Endothelial cell of hepatic sinusoid (primary cell): ENCODE data around the gene CCDC181.
"Not testable (repeated sequence)": the region's sequence is repeated elsewhere in the genome, so short reads cannot be mapped to it uniquely, and the experiment has no call there.

Experiments
- in situ Hi-C: cut with HindIII; loops from 2 replicates; pipeline ENCODE4 v1.10.0; 2017; ENCODE audit warnings: low sequenced_read_pairs

Gene CCDC181

GRCh38 chr1:169402578-169402977 is 24.7 kb downstream of the CCDC181 start:
- in situ Hi-C loops = not testable (repeated sequence)

DNA sequence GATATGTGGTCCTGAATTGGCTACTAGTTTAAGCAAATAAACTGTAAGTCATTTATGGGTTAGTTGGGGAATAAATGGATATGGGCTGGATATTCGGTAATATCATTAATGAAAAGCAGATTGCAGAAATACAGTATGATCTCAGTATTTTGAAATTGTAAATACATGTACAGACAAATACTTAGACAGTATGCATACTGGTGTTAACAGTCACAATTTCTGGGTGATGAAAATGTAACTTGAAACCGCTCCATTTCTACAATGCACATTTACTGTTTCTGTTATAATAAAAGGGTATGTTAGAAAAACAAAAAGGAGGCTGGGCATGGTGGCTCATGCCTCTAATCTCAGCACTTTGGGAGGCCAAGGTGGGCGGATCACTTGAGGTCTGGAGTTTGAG is 31.3 kb downstream of the CCDC181 start:
- in situ Hi-C loops = no loop called here

DNA sequence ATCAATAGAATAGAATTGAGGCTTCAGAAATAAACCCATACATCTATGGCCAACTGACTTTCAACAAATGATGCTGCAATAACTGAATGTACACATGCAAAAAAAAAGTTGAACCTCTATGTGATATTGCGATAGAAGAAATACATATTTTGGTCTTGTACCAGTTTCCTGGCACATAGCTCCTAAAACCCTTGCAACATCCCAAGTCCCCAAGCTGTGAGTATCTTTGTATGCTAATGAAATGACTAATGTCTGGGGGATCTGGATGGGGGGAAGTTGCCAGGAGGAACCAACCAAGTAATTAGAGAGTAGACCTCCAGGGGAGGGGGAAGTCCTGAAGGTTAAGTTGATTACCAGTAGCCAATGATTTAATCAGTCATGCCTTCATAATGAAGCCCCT is 34.9 kb downstream of the CCDC181 start:
- in situ Hi-C loops = no loop called here

GRCh38 chr1:169390303-169390702 is 37.0 kb downstream of the CCDC181 start:
- in situ Hi-C loops = no loop called here

GRCh38 chr1:169387399-169387798 is 39.9 kb downstream of the CCDC181 start:
- in situ Hi-C loops = no loop called here

DNA sequence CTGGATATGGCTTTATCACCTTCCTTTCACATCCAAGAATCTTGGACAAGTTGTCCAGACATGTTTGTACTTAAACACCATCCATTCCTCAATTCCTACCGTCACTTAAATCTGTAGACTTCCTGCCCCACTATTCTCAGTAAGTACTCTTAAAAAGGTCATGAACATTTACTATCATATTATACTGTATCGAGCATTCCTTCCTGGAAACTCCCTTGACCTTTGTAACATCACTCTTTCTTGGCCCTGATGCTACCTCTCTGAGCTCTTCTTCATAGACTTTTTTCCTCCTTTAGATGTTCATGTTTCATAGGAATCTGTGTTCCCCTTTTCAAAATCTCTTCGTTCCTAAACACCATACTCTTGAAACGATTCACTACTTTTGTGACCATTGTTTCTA is 43.8 kb downstream of the CCDC181 start:
- in situ Hi-C loops = no loop called here

- in situ Hi-C loops = no loop called here
These were observed 46.1 kb downstream of the CCDC181 start for GRCh38 chr1:169381162-169381561.

- in situ Hi-C loops = no loop called here
These were observed 55.9 kb downstream of the CCDC181 start for GRCh38 chr1:169371404-169371803.

DNA sequence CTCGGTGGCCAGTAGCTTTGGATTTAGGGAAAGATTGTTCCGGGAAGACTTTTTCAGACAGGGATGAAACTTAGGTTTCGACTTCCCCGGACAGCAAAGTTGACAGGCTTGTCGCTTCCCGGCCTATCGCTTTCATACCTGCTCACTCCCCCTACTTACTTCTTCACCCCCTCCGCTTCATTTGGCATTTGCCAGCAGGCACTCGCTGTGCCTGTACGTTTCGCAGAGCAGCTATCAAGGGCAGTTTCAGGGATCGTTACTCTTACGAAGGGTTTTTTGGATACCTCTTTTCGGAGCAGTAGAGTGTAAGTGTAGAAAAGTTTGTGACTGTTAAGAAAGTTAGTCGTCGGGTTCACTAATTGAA is 58.9 kb downstream of the CCDC181 start:
- in situ Hi-C loops = no loop called here

DNA sequence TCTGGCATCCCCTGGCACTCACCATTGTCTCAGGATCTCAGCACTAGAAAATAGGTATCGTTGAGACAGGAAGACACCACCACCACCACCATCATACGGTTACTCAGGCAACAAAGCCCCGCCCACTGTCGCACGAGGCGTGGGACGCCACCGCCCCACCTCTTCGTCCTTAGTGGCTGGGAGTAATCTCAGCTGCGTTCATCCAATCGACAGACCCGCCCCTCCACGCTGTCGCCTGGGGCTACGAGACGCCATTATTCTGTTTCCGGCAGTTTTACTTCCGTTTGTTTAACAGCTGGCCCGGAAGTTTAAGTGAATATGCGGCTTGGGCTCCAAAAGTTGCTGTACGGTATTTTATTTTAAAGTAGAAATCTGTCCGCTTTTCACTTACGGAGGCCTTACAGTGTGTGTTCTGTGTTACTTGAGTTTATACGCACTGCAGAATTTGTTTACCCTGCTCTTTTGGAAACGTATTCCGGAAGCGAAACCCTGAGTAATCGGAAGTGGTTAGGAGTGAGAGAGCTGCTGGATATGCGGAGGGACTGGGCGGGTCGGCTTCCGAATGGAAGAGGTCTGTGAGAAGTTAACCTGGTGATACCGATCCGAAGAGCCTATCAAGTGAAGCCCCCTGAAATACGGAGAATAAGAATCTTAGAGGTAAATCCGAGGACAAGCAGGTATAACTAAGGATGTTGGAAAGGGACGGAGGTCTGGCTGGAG is 59.4 kb downstream of the CCDC181 start, which contains the start of the genes BLZF1 and NME7:
Gene BLZF1, plus strand, starts transcription at position 510 of the 720 bp plus-strand sequence. CDS start 1,328 bp downstream, outside the sequence.
Gene NME7, minus strand, starts transcription at position 112 of the 720 bp plus-strand sequence. Its CDS starts 87 bp downstream, at position 25.
- in situ Hi-C loops = no loop called here

- in situ Hi-C loops = no loop called here
These were observed 60.1 kb downstream of the CCDC181 start for GRCh38 chr1:169367096-169367685.

- in situ Hi-C loops = no loop called here
These were observed 62.3 kb downstream of the CCDC181 start for GRCh38 chr1:169364948-169365347.

- in situ Hi-C loops = no loop called here
These were observed 64.1 kb downstream of the CCDC181 start for GRCh38 chr1:169363046-169363730.

- in situ Hi-C loops = no loop called here
These were observed 66.0 kb downstream of the CCDC181 start for GRCh38 chr1:169361281-169361680.

DNA sequence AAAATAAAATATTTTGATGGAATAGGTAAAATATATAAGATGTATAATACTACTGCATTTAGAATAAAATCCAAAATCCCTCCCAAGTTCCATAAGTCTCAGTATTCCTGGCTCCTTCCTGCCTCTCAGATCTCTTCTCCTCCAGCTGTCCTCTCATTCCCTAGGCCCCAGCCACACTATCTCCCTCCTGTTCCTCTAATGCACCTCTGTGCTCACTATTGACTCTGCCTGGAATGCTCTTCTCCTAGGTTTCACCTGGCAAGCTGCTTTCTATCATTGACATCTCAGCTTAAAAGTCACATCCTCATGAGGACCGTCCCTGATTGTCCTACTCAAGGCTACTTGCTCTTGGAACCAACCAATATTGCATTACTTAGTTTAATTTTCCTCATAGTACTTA is 66.9 kb downstream of the CCDC181 start:
- in situ Hi-C loops = no loop called here

DNA sequence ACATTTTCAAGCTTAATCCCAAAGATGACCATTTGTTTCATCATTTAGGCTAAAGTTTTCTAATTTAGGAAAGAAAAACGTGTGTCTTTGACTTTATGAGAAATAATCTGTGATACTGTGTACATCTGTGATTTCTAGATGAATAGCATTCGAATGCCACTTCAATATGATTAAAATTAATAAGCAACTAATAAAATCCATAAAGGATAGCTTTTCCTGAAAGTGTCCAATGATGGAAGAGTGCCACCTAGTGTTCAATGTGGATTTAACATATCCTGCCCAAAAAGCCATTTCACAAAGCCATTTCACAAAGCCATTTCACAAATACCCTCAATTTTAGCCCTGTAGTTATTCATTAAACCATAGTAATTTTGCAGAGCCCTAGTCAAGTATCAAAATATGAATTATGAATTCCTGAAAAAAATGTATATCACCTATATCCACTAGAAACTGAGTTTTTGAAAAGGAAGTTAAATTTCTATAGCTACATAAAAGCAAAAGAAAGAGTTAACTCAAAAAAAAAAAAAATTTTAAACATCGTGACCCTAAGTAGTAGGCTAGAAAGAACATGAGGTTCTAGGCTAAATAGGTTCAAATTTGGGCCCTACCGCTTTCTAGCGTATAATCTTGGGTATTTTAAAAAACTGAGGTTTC is 78.8 kb downstream of the CCDC181 start:
- in situ Hi-C loops = no loop called here

DNA sequence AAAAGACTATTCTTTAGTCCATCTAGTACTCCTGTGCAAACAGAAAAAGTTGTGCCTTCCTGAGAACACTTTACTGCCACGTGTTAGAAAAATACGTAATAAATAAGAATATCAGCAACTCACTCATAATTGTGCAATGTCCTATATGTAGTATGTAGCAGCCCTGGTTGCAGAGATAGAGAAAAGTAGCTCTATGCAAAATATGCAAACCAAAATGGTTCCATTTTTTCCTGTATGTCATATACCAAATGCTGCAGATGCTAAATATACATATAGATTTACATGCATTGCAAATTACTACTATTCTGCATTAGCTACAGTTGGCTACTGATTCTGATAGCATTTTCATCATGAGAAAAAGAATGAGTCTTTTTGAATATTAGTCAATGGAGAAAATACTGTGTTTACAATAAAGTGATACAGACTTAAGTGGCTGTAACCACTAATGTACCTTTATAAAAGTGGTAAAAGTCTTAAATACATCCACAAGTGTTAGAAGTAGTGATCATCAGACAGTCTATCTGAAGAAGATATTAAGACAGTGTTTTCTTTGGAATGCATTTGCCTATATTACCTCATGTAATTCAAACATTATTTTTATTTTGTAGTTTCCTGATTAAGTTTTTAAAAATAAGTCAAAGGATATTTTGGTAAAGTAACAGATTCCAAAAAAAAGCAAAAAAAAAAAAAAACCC is 79.4 kb downstream of the CCDC181 start:
- in situ Hi-C loops = no loop called here

GRCh38 chr1:169346036-169346589 is 81.2 kb downstream of the CCDC181 start:
- in situ Hi-C loops = no loop called here

GRCh38 chr1:169345511-169345910 is 81.8 kb downstream of the CCDC181 start:
- in situ Hi-C loops = no loop called here
